CD14-positive monocyte (primary cell): Measurements from ENCODE around the gene ACSS1. TPM values are rescaled to one million over a fixed set of nuclear protein-coding genes. Genes with fewer than 3 reads are reported as not detected.

Experiments
- DNase-seq, 3 donors: peaks; one replicate each; pipeline ENCODE4 v3.0.0-alpha.2; 2011 to 2022
- H2AFZ ChIP-seq: 2 replicates; pipeline ENCODE4 v1.6.0; 2012; ENCODE audit warnings: mild to moderate bottlenecking, low read depth, low read length, inconsistent platforms; ENCODE audit not compliant: insufficient read depth, poor library complexity, severe bottlenecking
- H3K27ac ChIP-seq, 2 donors: 1 replicate in 1 of 2; 2 replicates in 1 of 2; pipeline ENCODE4 v1.5.1; 2012 to 2013; ENCODE audit warnings: low read length in 2 of 2, control low read depth in 1 of 2, inconsistent platforms in 1 of 2, low read depth in 1 of 2, mild to moderate bottlenecking in 1 of 2
- H3K27me3 ChIP-seq, 2 donors: one replicate each; pipeline versions ENCODE4 v1.6.0 to v1.6.1; 2011 to 2013; ENCODE audit warnings: low read length in 2 of 2; ENCODE audit not compliant: control insufficient read depth in 2 of 2, insufficient read depth in 2 of 2
- H3K36me3 ChIP-seq, 2 donors: replicated peaks in 1 of 2; 1 replicate in 1 of 2; 2 replicates in 1 of 2; pipeline versions ENCODE4 v1.5.1 to v1.6.1; 2012 to 2013; ENCODE audit warnings: low read length in 2 of 2, control low read depth in 1 of 2, inconsistent platforms in 1 of 2, mild to moderate bottlenecking in 1 of 2; ENCODE audit not compliant: insufficient read depth in 2 of 2, control insufficient read depth in 1 of 2
- H3K4me1 ChIP-seq, 2 donors: 1 replicate in 1 of 2; 2 replicates in 1 of 2; pipeline versions ENCODE4 v1.5.1 to v1.6.1; 2012 to 2013; ENCODE audit warnings: low read length in 2 of 2, control low read depth in 1 of 2, inconsistent platforms in 1 of 2, mild to moderate bottlenecking in 1 of 2, moderate library complexity in 1 of 2; ENCODE audit not compliant: insufficient read depth in 2 of 2, control insufficient read depth in 1 of 2
- H3K4me2 ChIP-seq: replicated peaks from 2 replicates; pipeline ENCODE3; 2012; ENCODE audit warnings: low read length, moderate library complexity, mild to moderate bottlenecking; ENCODE audit not compliant: poor library complexity, severe bottlenecking; ENCODE audit errors: extremely low read depth
- H3K4me3 ChIP-seq, 3 experiments: fragments of 200-600 bp in 1 of 3; sonication (generic) in 1 of 3; replicated peaks in 1 of 3; 1 replicate in 2 of 3; 2 replicates in 1 of 3; pipeline ENCODE4 v1.5.1; 2011 to 2013; ENCODE audit warnings: low read length in 3 of 3, mild to moderate bottlenecking in 3 of 3, control low read depth in 2 of 3, low read depth in 2 of 3, inconsistent platforms in 1 of 3, moderate library complexity in 1 of 3
- H3K79me2 ChIP-seq: 2 replicates; pipeline ENCODE4 v1.6.0; 2012; ENCODE audit warnings: mild to moderate bottlenecking, control low read depth, inconsistent platforms, low read length, moderate library complexity; ENCODE audit not compliant: insufficient read depth
- H3K9ac ChIP-seq: 2 replicates; pipeline ENCODE4 v1.6.0; 2017; ENCODE audit warnings: low read length, mild to moderate bottlenecking; ENCODE audit not compliant: insufficient read depth, poor library complexity, severe bottlenecking
- H3K9me3 ChIP-seq, 2 donors: replicated peaks in 1 of 2; 1 replicate in 1 of 2; 2 replicates in 1 of 2; pipeline versions ENCODE4 v1.5.1 to v1.6.1; 2012 to 2013; ENCODE audit warnings: low read length in 2 of 2, control low read depth in 1 of 2; ENCODE audit not compliant: control insufficient read depth in 1 of 2, insufficient read depth in 1 of 2
- H4K20me1 ChIP-seq: 2 replicates; pipeline ENCODE4 v1.6.0; 2012; ENCODE audit warnings: mild to moderate bottlenecking, low read length, control low read depth, moderate library complexity; ENCODE audit not compliant: insufficient read depth
- H3K27ac Mint-ChIP-seq, 7 donors: one replicate each; pipeline ENCODE4 v1.8.0; 2020; ENCODE audit warnings: mild to moderate bottlenecking in 7 of 7, mixed read lengths in 7 of 7, moderate library complexity in 6 of 7, inconsistent platforms in 2 of 7
- H3K27me3 Mint-ChIP-seq, 3 donors: one replicate each; pipeline ENCODE4 v1.8.0; 2021 to 2022; ENCODE audit warnings: low read depth in 3 of 3, mild to moderate bottlenecking in 3 of 3, mixed read lengths in 3 of 3, moderate library complexity in 3 of 3, inconsistent platforms in 1 of 3
- H3K36me3 Mint-ChIP-seq, 2 donors: one replicate each; pipeline ENCODE4 v1.8.0; 2020; ENCODE audit warnings: mixed read lengths in 2 of 2, inconsistent platforms in 1 of 2, mild to moderate bottlenecking in 1 of 2
- H3K4me1 Mint-ChIP-seq: one replicate; pipeline ENCODE4 v1.8.0; 2020; ENCODE audit warnings: mild to moderate bottlenecking, mixed read lengths
- H3K4me3 Mint-ChIP-seq, 2 donors: one replicate each; pipeline ENCODE4 v1.8.0; 2020; ENCODE audit warnings: mild to moderate bottlenecking in 2 of 2, mixed read lengths in 2 of 2, moderate library complexity in 1 of 2
- H3K9me3 Mint-ChIP-seq, 7 donors: one replicate each; pipeline ENCODE4 v1.8.0; 2020 to 2022; ENCODE audit warnings: mixed read lengths in 7 of 7, mild to moderate bottlenecking in 6 of 7, moderate library complexity in 6 of 7, inconsistent platforms in 2 of 7
- WGBS: methylation state at CpG from one replicate; pipeline ENCODE4 v1.1.5; 2013; ENCODE audit warnings: missing lambda C conversion rate; ENCODE audit not compliant: insufficient coverage; 5-methylcytosine and 5-hydroxymethylcytosine counted together
- intact Hi-C, 2 donors: fragments of 100-400 bp; cut with micrococcal nuclease; formaldehyde crosslinking; loops; one replicate each; pipeline versions ENCODE4 v1.15.0 to v1.15.1; 2023
- polyA plus RNA-seq, 3 donors: library from polyadenylated mRNA; depleted of rRNA in 1 of 3; unstranded in 2 of 3; stranded (reverse) in 1 of 3; fragments of 300-500 nt in 2 of 3; fragments of >200 nt in 1 of 3; fragmentation: Illumina TruSeq in 2 of 3; gene quantifications; 1 replicate in 2 of 3; 2 replicates in 1 of 3; pipeline ENCODE4 v1.2.3, GENCODE V29; 2012 to 2021
- TF ChIP-seq, protein P1 (sequence below): fragments of 200-600 bp; IDR thresholded peaks from one replicate; pipeline ENCODE4 v1.8.0; 2022; ENCODE audit warnings: antibody characterized with exemption, mild to moderate bottlenecking

ACSS1 gene
- polyA plus RNA-seq, 3 donors, result 26.6 to 32.0 (median 27.6) TPM

GRCh38 chr20:24985802-24986201, 72.1 kb downstream of the ACSS1 start:
- peaks cover 87% of the 10 kb centered on the region for H3K79me2 ChIP-seq
- WGBS, result 53% methylated on average over 6 of the region's 6 CpGs
- H3K4me2 ChIP-seq, result no peak overlapping the region
- no peak overlapping the region for H3K4me3 Mint-ChIP-seq
- H3K4me1 Mint-ChIP-seq, result peaks cover 97% of the 10 kb centered on the region
- peaks cover 0 to 3% (median 2%) of the 10 kb centered on the region in 3 donors for H3K27me3 Mint-ChIP-seq
- peaks cover 66 to 94% of the 10 kb centered on the region in 2 donors for H3K4me1 ChIP-seq
- TF ChIP-seq, protein P1, sequence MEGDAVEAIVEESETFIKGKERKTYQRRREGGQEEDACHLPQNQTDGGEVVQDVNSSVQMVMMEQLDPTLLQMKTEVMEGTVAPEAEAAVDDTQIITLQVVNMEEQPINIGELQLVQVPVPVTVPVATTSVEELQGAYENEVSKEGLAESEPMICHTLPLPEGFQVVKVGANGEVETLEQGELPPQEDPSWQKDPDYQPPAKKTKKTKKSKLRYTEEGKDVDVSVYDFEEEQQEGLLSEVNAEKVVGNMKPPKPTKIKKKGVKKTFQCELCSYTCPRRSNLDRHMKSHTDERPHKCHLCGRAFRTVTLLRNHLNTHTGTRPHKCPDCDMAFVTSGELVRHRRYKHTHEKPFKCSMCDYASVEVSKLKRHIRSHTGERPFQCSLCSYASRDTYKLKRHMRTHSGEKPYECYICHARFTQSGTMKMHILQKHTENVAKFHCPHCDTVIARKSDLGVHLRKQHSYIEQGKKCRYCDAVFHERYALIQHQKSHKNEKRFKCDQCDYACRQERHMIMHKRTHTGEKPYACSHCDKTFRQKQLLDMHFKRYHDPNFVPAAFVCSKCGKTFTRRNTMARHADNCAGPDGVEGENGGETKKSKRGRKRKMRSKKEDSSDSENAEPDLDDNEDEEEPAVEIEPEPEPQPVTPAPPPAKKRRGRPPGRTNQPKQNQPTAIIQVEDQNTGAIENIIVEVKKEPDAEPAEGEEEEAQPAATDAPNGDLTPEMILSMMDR, result no peak
- peak overlapping the region; percentile 20 to 87 for H3K27ac ChIP-seq
- H2AFZ ChIP-seq, result no peak overlapping the region
- H3K27me3 ChIP-seq, result no peaks in the 10 kb centered on the region
- H3K36me3 Mint-ChIP-seq, result peaks cover 26% of the 10 kb centered on the region in 2 donors
- intact Hi-C loops, result no loop called here
- no peak overlapping the region for H3K4me3 ChIP-seq
- H4K20me1 ChIP-seq, result peaks cover 8% of the 10 kb centered on the region
- peak overlapping the region; percentile 8 to 87 (median 75) for H3K27ac Mint-ChIP-seq
- H3K36me3 ChIP-seq, result peaks cover 2 to 11% of the 10 kb centered on the region in 2 donors
- no peak for DNase-seq
- H3K9ac ChIP-seq, result no peak overlapping the region
- peaks cover 0 to under 1% (median 0%) of the 10 kb centered on the region in 7 donors for H3K9me3 Mint-ChIP-seq
- H3K9me3 ChIP-seq, result no peaks in the 10 kb centered on the region

GRCh38 chr20:24984961-24985640, 72.8 kb downstream of the ACSS1 start:
- H3K27me3 Mint-ChIP-seq, result peaks cover 0 to 3% (median 2%) of the 10 kb centered on the region in 3 donors
- H4K20me1 ChIP-seq, result peaks cover 8% of the 10 kb centered on the region
- peak overlapping the region; percentile 49 to 91 (median 82) for H3K27ac Mint-ChIP-seq
- TF ChIP-seq, protein P1, result no peak
- H3K9me3 Mint-ChIP-seq, result peaks cover 0 to 6% (median 2%) of the 10 kb centered on the region in 7 donors
- peaks cover 97% of the 10 kb centered on the region for H3K4me1 Mint-ChIP-seq
- H3K79me2 ChIP-seq, result peaks cover 87% of the 10 kb centered on the region
- DNase-seq, result peak in 2 of 3 donors; percentile 40 to 48
- H3K9ac ChIP-seq, result peak overlapping the region; percentile 11
- peak overlapping the region in 1 of 2 donors; percentile 46 for H3K4me3 Mint-ChIP-seq
- H3K4me2 ChIP-seq, result peak overlapping the region; percentile 26
- WGBS, result no CpG with 5 or more reads among the region's 3 CpGs
- peaks cover 0 to 3% of the 10 kb centered on the region in 2 donors for H3K9me3 ChIP-seq
- H2AFZ ChIP-seq, result no peak overlapping the region
- H3K36me3 ChIP-seq, result peaks cover 7 to 18% of the 10 kb centered on the region in 2 donors
- peaks cover 72 to 95% of the 10 kb centered on the region in 2 donors for H3K4me1 ChIP-seq
- peaks cover 33% of the 10 kb centered on the region in 2 donors for H3K36me3 Mint-ChIP-seq
- H3K4me3 ChIP-seq, result peak overlapping the region in 1 of 3 experiments; percentile 15
- peak overlapping the region; percentile 45 to 87 for H3K27ac ChIP-seq
- intact Hi-C loops, result no loop called here
- H3K27me3 ChIP-seq, result no peaks in the 10 kb centered on the region
